ENCODE measurements around the gene BRICD5. TPM values are rescaled to one million over a fixed set of nuclear protein-coding genes. Genes with fewer than 3 reads are reported as not detected.

BRICD5 gene
- total RNA-seq, 1 experiment from 2014 or later = 4.8 TPM

DNA sequence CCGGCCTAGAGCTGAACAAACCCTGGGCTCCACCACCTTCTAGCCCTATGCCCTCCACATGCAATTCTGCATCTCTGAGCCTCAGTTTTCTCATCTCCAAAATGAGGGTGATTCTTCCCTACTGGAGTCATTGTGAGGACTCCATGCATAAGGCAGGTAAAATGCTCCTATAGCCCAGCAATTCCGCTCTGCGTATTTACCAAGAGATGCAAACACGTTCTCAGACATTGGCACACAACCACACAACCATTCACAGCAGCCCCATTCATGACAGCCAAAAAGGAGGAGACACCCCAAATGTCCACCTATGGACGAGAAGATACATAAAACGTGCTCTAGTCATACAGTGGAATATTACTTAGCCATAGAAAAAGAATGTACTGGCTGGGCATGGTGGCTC lies 10.3 kb downstream of the BRICD5 start:
- POLR2A ChIA-PET (ENCODE audit: unreplicated experiment) = no interaction called here
- Histone ChIP-seq H4K20me1 (ENCODE audit: low read length) (no peaks in the 10 kb centered on the region), H3F3A (ENCODE audit: low read length, unreplicated experiment) (no peaks in the 10 kb centered on the region), H3K4me2 (ENCODE audit: low read length) (no peak overlapping the region), H3K36me3 (ENCODE audit: low read depth, low read length) (no peaks in the 10 kb centered on the region), H3K9ac (ENCODE audit: low read length) (no peak overlapping the region), H3K9me2 (replicated peaks; ENCODE audit: low read length) (no peaks in the 10 kb centered on the region), H3K79me2 (ENCODE audit: low read length) (no peaks in the 10 kb centered on the region), H3K9me3 (ENCODE audit: low read length) (no peaks in the 10 kb centered on the region), H2AFZ (ENCODE audit: low read length) (no peak overlapping the region), H3K4me1 (ENCODE audit: insufficient read depth, low read length) (peaks cover 9% of the 10 kb centered on the region), H3K27ac (ENCODE audit: low read length) (no peak overlapping the region), H3K4me3 (ENCODE audit: low read length) (no peak overlapping the region), H3K27me3 (ENCODE audit: low read length) (no peaks in the 10 kb centered on the region)
- CTCF ChIA-PET = no interaction called here
- ATAC-seq (no peak), DNase-seq (no peak)
- intact Hi-C loops (cut with micrococcal nuclease) = no loop called here
- TF ChIP-seq EZH2phosphoT487 (IDR thresholded peaks at IDR 0.05; ENCODE audit: borderline replicate concordance, low read length) (no peak), EZH2 (IDR thresholded peaks at IDR 0.05; ENCODE audit: low read length, unreplicated experiment) (no peak)
- TF ChIP-seq, protein P1, sequence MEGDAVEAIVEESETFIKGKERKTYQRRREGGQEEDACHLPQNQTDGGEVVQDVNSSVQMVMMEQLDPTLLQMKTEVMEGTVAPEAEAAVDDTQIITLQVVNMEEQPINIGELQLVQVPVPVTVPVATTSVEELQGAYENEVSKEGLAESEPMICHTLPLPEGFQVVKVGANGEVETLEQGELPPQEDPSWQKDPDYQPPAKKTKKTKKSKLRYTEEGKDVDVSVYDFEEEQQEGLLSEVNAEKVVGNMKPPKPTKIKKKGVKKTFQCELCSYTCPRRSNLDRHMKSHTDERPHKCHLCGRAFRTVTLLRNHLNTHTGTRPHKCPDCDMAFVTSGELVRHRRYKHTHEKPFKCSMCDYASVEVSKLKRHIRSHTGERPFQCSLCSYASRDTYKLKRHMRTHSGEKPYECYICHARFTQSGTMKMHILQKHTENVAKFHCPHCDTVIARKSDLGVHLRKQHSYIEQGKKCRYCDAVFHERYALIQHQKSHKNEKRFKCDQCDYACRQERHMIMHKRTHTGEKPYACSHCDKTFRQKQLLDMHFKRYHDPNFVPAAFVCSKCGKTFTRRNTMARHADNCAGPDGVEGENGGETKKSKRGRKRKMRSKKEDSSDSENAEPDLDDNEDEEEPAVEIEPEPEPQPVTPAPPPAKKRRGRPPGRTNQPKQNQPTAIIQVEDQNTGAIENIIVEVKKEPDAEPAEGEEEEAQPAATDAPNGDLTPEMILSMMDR (conservative IDR thresholded peaks at IDR 0.05; ENCODE audit: low read depth, low read length) = no peak
- BruUV-seq (replicated peaks) = no TSS peak

DNA sequence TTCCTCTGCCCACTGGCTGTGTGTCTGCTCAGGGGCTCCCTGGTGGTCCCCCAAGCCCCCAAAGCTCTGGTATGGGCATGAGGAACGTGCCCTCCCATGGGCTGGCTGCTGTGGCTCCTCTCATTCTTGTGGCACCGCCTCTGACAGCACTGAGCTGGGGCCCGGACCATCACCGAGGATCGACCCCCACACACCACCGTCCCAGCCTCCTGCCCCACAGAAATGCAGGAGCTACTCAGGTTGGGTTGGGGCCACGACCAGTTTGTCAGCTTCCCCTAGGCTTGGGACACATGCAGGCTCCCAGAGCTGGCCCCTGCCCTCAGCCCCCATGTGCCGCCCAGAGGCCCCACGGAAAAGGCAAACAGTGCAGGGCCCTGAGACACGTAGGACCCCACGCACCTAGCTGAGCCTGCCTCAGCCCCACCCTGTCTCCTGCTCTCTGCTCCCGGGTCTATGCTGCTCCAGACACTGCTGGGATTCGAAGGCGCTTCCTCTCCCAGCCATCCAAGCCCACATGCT lies 11.0 kb downstream of the BRICD5 start:
- no peaks in the 10 kb centered on the region for H3F3A ChIP-seq (ENCODE audit: low read length, unreplicated experiment)
- no peak overlapping the region for H3K4me3 ChIP-seq (ENCODE audit: low read length)
- peaks cover 13% of the 10 kb centered on the region for H3K4me1 ChIP-seq (ENCODE audit: insufficient read depth, low read length)
- intact Hi-C loops (cut with micrococcal nuclease) = no loop called here
- no peak for TF ChIP-seq EZH2phosphoT487 (IDR thresholded peaks at IDR 0.05; ENCODE audit: borderline replicate concordance, low read length)
- TF ChIP-seq EZH2 (IDR thresholded peaks at IDR 0.05; ENCODE audit: low read length, unreplicated experiment) = no peak
- TF ChIP-seq, protein P1 (conservative IDR thresholded peaks at IDR 0.05; ENCODE audit: low read depth, low read length) = no peak
- no peaks in the 10 kb centered on the region for H3K9me3 ChIP-seq (ENCODE audit: low read length)
- H2AFZ ChIP-seq (ENCODE audit: low read length) = no peak overlapping the region
- no peak overlapping the region for H3K4me2 ChIP-seq (ENCODE audit: low read length)
- H3K79me2 ChIP-seq (ENCODE audit: low read length) = no peaks in the 10 kb centered on the region
- H3K36me3 ChIP-seq (ENCODE audit: low read depth, low read length) = no peaks in the 10 kb centered on the region
- no peaks in the 10 kb centered on the region for H4K20me1 ChIP-seq (ENCODE audit: low read length)
- CTCF ChIA-PET = no interaction called here
- POLR2A ChIA-PET (ENCODE audit: unreplicated experiment) = no interaction called here
- DNase-seq (no peak), ATAC-seq (no peak)
- no peak overlapping the region for H3K27ac ChIP-seq (ENCODE audit: low read length)
- no peaks in the 10 kb centered on the region for H3K9me2 ChIP-seq (replicated peaks; ENCODE audit: low read length)
- H3K27me3 ChIP-seq (ENCODE audit: low read length) = no peaks in the 10 kb centered on the region
- BruUV-seq (replicated peaks) = no TSS peak
- H3K9ac ChIP-seq (ENCODE audit: low read length) = no peak overlapping the region

DNA sequence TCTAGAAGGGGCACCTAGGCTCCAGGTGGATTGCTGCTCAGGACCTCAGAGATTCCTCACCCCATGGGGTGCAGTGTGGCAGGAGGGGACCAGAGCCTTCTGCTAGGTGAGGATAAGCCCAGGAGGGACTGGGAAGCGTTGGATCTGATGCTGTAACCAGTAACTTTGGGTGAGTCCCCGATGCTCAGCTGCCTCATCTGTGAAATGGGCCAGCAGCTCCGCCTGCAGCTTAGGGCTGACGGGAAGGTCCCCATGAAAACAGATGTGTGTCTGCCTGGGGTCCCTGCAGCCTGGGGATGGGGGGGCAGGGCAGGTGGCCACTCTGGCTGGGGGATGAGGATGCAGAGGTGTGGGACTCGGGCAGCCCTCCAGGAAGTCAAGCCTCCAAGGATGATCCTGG lies 11.6 kb downstream of the BRICD5 start:
- no peaks in the 10 kb centered on the region for H3K9me3 ChIP-seq (ENCODE audit: low read length)
- no peak overlapping the region for H3K4me2 ChIP-seq (ENCODE audit: low read length)
- no peaks in the 10 kb centered on the region for H4K20me1 ChIP-seq (ENCODE audit: low read length)
- ATAC-seq (no peak), DNase-seq (no peak)
- intact Hi-C loops (cut with micrococcal nuclease) = no loop called here
- H3K4me1 ChIP-seq (ENCODE audit: insufficient read depth, low read length) = peaks cover 12% of the 10 kb centered on the region; the same call in 1 of the 2 replicates
- TF ChIP-seq EZH2phosphoT487 (IDR thresholded peaks at IDR 0.05; ENCODE audit: borderline replicate concordance, low read length) = no peak
- TF ChIP-seq, protein P1 (conservative IDR thresholded peaks at IDR 0.05; ENCODE audit: low read depth, low read length) = no peak
- no peak for TF ChIP-seq EZH2 (IDR thresholded peaks at IDR 0.05; ENCODE audit: low read length, unreplicated experiment)
- CTCF ChIA-PET = no interaction called here
- no peak overlapping the region for H3K9ac ChIP-seq (ENCODE audit: low read length)
- no peaks in the 10 kb centered on the region for H3K36me3 ChIP-seq (ENCODE audit: low read depth, low read length)
- H2AFZ ChIP-seq (ENCODE audit: low read length) = no peak overlapping the region
- no peaks in the 10 kb centered on the region for H3K27me3 ChIP-seq (ENCODE audit: low read length)
- POLR2A ChIA-PET (ENCODE audit: unreplicated experiment) = no interaction called here
- no TSS peak for BruUV-seq (replicated peaks)
- no peak overlapping the region for H3K4me3 ChIP-seq (ENCODE audit: low read length)
- H3K79me2 ChIP-seq (ENCODE audit: low read length) = no peaks in the 10 kb centered on the region
- no peaks in the 10 kb centered on the region for H3F3A ChIP-seq (ENCODE audit: low read length, unreplicated experiment)
- H3K27ac ChIP-seq (ENCODE audit: low read length) = no peak overlapping the region
- no peaks in the 10 kb centered on the region for H3K9me2 ChIP-seq (replicated peaks; ENCODE audit: low read length)
